A549 treated with Mapracorat at 1 μM for 4 hours (cell line): Measurements from ENCODE around the gene CRYZ. TPM values are rescaled to one million over a fixed set of nuclear protein-coding genes. Genes with fewer than 3 reads are reported as not detected.

Experiments
- total RNA-seq: library from RNA; stranded (reverse); fragments of 200-300 nt; extraction: Qiagen RNA extraction; gene quantifications from 5 replicates; pipeline ENCODE4 v1.2.3, GENCODE V29; 2022

The CRYZ gene, protein sequence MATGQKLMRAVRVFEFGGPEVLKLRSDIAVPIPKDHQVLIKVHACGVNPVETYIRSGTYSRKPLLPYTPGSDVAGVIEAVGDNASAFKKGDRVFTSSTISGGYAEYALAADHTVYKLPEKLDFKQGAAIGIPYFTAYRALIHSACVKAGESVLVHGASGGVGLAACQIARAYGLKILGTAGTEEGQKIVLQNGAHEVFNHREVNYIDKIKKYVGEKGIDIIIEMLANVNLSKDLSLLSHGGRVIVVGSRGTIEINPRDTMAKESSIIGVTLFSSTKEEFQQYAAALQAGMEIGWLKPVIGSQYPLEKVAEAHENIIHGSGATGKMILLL
- total RNA-seq = 65.8 to 77.4 TPM (median 72.7 TPM) in 5 replicates

DNA sequence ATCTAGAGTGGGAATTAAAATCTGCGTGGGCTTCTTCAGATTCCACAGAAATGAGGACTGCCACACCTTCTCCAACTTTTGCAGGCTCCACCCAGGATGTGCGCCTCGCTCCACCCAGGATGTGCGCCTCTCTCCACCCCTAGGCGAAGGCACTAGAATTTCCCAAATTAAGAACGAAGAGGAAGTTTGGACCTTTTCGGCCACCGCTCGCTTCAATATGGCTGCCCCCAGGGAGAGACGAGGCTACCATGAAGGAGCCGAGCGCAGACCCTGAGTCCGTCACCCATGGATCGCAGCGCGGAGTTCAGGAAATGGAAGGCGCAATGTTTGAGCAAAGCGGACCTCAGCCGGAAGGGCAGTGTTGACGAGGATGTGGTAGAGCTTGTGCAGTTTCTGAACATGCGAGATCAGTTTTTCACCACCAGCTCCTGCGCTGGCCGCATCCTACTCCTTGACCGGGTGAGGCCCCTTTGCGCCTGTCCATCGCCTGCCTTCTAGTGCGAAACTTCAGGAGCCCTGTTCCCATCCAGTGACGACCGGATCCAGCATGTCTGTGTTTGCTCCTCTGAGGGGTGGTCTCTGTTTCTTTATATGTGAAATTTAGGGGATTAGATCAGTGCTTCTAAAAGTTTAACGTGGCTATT, at the start of gene CRYZ, which contains the start of gene TYW3:
TSS of gene CRYZ (minus strand) at position 91 of the 644 bp plus-strand sequence. CDS start 8,229 bp downstream, outside the sequence.
TSS of gene TYW3 (plus strand) at position 193 of the 644 bp plus-strand sequence. CDS start at position 286, 93 bp downstream.

DNA sequence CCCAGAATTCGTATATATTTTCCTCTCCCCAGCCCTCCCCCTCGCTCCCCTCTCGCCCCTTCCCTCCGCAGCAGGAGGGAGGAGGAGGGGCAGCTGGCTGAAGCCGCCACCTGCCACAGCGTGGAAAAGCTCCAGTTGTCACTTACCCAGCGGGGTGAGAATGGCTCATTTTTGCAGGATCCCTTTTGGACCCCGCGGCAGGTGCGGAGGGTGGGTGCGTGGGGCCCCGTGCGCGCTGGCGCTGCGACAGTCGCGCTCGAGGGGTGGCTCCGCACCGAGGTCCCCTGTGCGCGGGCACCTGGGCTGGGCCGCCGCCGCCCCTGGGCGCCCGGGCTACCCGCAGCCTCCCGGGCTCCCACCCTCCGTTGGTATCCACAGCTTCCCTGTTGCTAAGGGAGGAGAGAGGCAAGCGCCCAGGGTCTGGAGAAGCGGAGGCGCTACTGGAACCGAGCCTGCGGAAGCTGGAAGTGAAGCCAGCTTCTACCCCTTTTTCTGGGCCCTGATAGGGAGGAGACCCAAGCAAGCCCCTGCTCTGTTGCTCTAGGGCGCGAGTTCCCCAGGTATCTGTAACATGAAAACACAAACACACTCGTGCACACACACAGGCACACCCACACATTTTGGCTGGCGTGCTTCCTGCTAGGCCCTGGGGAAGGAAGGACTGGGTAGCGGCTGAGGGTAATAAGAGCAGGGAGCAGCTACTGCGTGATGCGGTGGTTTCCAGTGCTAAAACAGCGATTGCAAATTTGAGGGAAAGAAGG, 59.3 kb downstream of the CRYZ start, which contains the start of gene ERICH3:
TSS of gene ERICH3 (minus strand) at position 442 of the 761 bp plus-strand sequence. CDS start at position 169, 273 bp downstream.

Other genes with a start within 250 kb of the CRYZ start
- not detected in 5 replicates for gene LRRC53, start 220.4 kb downstream of the CRYZ start, total RNA-seq
- not detected in 5 replicates for gene ERICH3, start 59.3 kb downstream of the CRYZ start, total RNA-seq
- gene TYW3, start 102 bp upstream of the CRYZ start, total RNA-seq = 16.0 to 17.9 TPM (median 17.1 TPM) in 5 replicates